GM19099 (cell line): ENCODE measurements around the gene HOXD8.

Source experiments
- POLR2A ChIP-seq: IDR thresholded peaks from 3 replicates; pipeline ENCODE4 v1.6.1; 2011; ENCODE audit warnings: low read depth; ENCODE audit not compliant: insufficient read length; ENCODE audit errors: extremely low read depth

The HOXD8 gene

GRCh38 chr2:176124947-176125771 lies 4.3 kb upstream of the HOXD8 start:
- no peak for TF ChIP-seq POLR2A

- TF ChIP-seq POLR2A = no peak
These were observed 3.8 kb upstream of the HOXD8 start for GRCh38 chr2:176125772-176126054.

DNA sequence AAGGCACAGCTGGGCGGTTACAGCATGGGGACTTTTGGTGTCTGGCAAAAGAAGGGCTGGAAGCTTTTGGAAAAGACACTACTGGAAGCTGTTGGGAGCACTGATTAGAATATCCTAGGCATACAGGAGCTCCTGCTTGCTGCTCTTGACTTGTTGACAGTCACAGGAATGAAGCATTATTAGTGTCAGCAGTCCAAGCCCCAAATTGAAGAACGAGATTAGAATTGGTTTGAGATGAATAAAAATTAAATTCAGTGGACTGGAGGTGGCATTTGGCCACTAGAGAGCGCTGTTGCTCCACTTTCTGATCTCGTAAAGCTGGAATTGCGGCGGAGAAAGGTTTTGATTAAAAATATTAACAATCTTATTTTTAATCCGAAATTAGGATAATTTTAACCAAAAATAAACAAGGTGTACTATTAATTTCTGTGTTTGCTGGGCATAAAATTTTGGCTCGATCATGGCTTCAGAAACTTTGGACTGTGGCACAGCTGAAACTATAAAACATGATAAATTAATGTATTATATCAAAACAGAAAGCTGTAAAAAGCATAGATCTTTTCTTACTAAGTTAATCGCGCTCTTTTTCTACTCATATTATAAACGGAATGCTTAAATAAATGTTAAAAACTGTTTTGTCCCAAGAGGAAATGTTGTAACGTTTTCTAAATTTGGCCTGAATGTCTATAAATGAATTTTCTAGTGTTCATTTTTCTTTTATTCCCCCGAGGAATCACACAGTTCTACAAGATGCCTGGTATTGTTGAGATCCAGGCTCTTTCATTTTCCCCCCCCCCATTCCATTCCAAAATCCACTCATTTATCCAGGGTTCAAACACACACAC lies 2.4 kb upstream of the HOXD8 start:
- TF ChIP-seq POLR2A = no peak

GRCh38 chr2:176127774-176128072 lies 1.8 kb upstream of the HOXD8 start:
- TF ChIP-seq POLR2A = no peak

- TF ChIP-seq POLR2A = no peak
These were observed 1.1 kb upstream of the HOXD8 start for GRCh38 chr2:176128172-176128981.

- no peak for TF ChIP-seq POLR2A
These were observed 275 bp downstream of the HOXD8 start for GRCh38 chr2:176129813-176130146.

DNA sequence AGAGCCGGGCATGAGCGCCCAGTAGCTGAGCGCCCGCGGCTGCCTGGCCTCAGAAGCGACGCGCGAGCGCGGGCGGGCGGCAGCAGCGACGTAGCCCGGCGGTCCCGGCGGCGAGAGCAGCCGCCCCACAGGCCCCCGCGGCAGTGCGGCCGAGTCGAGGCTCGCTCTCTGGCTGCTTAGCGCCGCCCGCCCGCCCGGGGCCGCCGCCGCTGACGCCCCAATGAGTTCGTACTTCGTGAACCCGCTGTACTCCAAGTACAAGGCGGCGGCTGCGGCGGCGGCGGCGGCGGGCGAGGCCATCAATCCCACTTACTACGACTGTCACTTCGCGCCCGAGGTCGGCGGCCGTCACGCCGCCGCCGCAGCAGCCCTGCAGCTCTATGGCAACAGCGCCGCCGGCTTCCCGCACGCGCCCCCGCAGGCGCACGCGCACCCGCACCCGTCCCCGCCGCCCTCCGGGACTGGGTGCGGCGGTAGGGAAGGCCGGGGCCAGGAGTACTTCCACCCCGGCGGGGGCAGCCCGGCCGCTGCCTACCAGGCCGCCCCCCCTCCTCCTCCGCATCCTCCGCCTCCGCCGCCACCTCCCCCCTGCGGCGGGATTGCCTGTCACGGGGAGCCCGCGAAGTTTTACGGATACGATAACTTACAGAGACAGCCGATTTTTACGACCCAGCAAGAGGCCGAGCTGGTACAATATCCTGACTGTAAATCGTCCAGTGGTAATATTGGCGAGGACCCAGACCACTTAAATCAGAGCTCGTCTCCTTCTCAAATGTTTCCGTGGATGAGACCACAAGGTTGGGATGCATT lies 847 bp downstream of the HOXD8 start:
- no peak for TF ChIP-seq POLR2A

DNA sequence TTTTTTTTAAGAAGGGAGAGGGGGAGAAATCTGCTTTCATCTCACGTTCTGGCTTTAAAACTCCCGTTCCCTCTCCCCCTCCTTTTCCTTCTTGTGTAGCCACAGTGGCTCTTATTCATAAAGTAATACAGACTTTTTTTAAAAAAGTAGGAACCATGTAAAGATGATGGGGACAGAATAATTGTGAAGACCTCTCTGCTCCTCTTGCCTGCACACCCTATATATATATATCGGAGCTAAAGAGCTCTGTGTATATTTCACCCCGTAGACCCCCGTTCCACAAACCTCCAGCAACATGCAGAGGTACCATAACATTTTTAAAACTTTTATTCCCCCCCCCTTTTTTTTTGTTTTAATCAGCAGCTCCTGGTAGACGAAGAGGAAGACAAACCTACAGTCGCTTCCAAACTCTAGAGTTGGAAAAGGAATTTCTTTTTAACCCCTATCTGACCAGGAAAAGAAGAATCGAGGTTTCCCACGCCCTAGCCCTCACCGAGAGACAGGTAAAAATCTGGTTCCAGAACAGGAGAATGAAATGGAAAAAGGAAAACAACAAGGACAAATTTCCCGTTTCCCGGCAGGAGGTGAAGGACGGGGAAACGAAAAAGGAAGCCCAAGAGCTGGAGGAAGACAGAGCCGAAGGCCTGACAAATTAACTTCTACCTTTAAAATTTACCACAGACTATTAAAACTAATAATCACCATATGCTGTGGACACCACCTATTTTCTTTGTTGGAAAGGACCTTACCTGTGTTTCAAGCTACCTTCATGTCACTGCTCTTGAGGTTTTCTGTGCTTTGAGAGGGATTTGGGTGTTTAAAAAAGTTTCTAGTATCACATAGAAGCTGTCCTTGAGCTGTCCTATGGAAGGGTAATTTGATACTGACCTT lies 1.7 kb downstream of the HOXD8 start:
- TF ChIP-seq POLR2A = no peak

DNA sequence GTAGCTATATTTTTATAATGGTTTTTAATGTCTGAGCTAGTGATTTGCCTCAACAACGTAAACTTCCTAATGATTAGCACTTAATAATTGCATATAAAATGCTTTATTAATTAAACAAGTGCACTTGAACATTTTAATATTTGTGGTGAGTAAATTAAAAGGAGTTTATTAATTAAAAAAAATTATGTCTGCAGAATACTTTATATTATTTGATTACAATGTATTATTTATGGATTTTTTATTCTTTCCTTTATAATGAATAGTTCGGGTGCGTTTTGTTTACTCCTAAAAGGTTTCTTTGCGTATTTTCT lies 2.3 kb downstream of the HOXD8 start:
- no peak for TF ChIP-seq POLR2A

- no peak for TF ChIP-seq POLR2A
These were observed 3.0 kb downstream of the HOXD8 start for GRCh38 chr2:176132205-176133171.

DNA sequence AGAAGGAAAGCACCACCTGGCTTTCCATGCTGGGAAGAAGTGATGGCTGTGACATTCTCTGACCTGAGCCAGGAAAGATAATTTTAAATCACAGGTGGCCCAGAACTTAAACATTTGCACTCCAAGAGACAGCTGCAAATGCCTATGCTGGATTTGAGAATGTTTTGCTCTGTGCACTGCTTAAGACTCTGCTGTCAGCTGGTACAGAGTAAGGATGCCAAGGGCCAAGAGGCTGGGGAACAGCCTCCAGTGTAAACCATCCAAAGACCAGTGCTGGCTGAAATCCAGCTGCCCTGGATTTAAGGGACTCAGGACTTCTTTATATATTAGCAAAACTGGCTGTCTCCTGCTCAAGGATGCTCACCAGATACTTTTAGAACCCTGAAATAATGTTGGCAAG lies 3.9 kb downstream of the HOXD8 start:
- TF ChIP-seq POLR2A = no peak

DNA sequence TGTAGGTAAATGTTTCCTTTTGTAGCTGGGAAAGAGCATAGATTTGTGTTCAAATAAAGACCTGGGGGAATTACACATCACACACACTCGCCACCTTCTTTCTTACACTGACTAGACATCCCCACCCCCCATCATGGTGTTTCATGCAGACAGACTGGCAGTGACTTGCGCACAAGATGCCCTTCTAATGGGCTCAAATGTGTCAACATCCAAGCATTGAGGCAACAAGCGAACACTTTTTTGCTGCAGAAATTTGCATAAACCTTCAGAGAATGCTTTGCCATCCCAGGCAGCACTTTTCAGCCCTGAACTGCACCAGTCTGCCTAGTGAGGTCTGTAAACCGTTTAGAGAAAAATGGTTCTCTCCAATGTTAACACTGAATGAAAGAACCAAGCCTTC lies 4.5 kb downstream of the HOXD8 start:
- no peak for TF ChIP-seq POLR2A

GRCh38 chr2:176135035-176135440 lies 5.5 kb downstream of the HOXD8 start:
- no peak for TF ChIP-seq POLR2A
